Type B pancreatic cell (in vitro differentiated cells): ENCODE results near the gene DEPDC5. TPM values are rescaled to one million over a fixed set of nuclear protein-coding genes. Genes with fewer than 3 reads are reported as not detected.

Experiments used
- DNase-seq: peaks from one replicate; pipeline ENCODE4 v3.0.0; 2021; ENCODE audit warnings: mixed read lengths; ENCODE audit not compliant: unreplicated experiment; ENCODE audit errors: extremely low spot score
- H3K27ac Mint-ChIP-seq: 2 replicates; pipeline ENCODE4 v1.8.0; 2021; ENCODE audit warnings: mild to moderate bottlenecking, mixed read lengths
- H3K27me3 Mint-ChIP-seq: 2 replicates; pipeline ENCODE4 v1.8.0; 2021; ENCODE audit warnings: mixed read lengths
- H3K36me3 Mint-ChIP-seq: 2 replicates; pipeline ENCODE4 v1.8.0; 2021; ENCODE audit warnings: mixed read lengths
- H3K4me1 Mint-ChIP-seq: one replicate; pipeline ENCODE4 v1.8.0; 2021; ENCODE audit warnings: mixed read lengths; ENCODE audit not compliant: unreplicated experiment
- H3K4me3 Mint-ChIP-seq: 2 replicates; pipeline ENCODE4 v1.8.0; 2021; ENCODE audit warnings: mild to moderate bottlenecking, mixed read lengths
- H3K9me3 Mint-ChIP-seq: 2 replicates; pipeline ENCODE4 v1.8.0; 2021; ENCODE audit warnings: mixed read lengths
- total RNA-seq: library from RNA; stranded (reverse); gene quantifications from 2 replicates; pipeline ENCODE4 v1.2.1, GENCODE V29; 2021; ENCODE audit warnings: low replicate concordance
- TF ChIP-seq, protein P1 (sequence below): fragments of 200-600 bp; sonication (generic); conservative IDR thresholded peaks from 2 replicates; pipeline ENCODE4 v1.5.0; 2021; ENCODE audit warnings: antibody characterized with exemption, mild to moderate bottlenecking

DEPDC5 gene
- total RNA-seq, 1 donor from 2014 or later: 40.6 TPM

DNA sequence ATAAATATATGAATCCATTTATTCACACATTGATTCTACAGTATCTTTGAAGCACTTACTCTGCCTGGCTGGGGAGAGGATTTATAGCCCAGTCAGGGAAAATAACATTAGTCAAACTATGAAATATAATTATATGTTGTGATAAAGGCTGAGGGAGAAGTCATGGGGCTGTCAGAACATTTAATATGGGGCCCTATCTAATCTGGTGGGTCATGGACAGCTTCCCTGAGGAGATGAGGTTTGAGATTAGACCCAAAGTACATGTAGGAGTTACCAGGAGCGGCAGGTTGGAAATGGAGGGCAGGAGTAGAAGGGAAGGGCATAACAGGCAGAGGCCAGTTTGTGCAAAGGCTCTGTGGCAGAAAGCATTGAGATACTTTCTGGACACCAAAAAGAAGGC lies 86.2 kb downstream of the DEPDC5 start:
- Mint-ChIP-seq H3K9me3 (no peaks in the 10 kb centered on the region), H3K4me1 (no peaks in the 10 kb centered on the region), H3K27me3 (no peaks in the 10 kb centered on the region), H3K4me3 (no peak overlapping the region), H3K36me3 (peaks cover 28% of the 10 kb centered on the region), H3K27ac (no peak overlapping the region)
- TF ChIP-seq, protein P1, sequence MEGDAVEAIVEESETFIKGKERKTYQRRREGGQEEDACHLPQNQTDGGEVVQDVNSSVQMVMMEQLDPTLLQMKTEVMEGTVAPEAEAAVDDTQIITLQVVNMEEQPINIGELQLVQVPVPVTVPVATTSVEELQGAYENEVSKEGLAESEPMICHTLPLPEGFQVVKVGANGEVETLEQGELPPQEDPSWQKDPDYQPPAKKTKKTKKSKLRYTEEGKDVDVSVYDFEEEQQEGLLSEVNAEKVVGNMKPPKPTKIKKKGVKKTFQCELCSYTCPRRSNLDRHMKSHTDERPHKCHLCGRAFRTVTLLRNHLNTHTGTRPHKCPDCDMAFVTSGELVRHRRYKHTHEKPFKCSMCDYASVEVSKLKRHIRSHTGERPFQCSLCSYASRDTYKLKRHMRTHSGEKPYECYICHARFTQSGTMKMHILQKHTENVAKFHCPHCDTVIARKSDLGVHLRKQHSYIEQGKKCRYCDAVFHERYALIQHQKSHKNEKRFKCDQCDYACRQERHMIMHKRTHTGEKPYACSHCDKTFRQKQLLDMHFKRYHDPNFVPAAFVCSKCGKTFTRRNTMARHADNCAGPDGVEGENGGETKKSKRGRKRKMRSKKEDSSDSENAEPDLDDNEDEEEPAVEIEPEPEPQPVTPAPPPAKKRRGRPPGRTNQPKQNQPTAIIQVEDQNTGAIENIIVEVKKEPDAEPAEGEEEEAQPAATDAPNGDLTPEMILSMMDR: no peak
- no peak for DNase-seq

DNA sequence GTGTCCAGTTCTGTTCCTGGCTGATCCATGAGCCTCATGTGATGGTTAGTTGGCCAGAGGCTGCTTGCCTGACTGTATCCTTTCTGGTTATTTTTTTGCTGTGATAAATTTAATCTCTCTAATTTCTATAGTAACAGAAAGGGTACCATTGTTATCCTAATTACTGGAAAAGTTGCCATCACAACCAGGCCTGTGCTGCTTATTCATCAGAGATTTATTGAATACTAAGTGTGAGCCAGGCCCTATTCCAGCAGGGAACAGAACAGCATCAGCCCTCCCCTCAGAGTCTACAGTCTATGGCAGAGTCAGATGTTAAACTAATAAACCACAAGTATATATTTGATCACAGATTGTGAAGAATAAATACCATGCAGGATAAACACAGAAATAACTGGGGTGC lies 86.8 kb downstream of the DEPDC5 start:
- Mint-ChIP-seq H3K9me3 (no peaks in the 10 kb centered on the region), H3K27ac (no peak overlapping the region), H3K36me3 (peaks cover 28% of the 10 kb centered on the region), H3K4me1 (no peaks in the 10 kb centered on the region), H3K4me3 (no peak overlapping the region), H3K27me3 (no peaks in the 10 kb centered on the region)
- DNase-seq: no peak
- TF ChIP-seq, protein P1: no peak

DNA sequence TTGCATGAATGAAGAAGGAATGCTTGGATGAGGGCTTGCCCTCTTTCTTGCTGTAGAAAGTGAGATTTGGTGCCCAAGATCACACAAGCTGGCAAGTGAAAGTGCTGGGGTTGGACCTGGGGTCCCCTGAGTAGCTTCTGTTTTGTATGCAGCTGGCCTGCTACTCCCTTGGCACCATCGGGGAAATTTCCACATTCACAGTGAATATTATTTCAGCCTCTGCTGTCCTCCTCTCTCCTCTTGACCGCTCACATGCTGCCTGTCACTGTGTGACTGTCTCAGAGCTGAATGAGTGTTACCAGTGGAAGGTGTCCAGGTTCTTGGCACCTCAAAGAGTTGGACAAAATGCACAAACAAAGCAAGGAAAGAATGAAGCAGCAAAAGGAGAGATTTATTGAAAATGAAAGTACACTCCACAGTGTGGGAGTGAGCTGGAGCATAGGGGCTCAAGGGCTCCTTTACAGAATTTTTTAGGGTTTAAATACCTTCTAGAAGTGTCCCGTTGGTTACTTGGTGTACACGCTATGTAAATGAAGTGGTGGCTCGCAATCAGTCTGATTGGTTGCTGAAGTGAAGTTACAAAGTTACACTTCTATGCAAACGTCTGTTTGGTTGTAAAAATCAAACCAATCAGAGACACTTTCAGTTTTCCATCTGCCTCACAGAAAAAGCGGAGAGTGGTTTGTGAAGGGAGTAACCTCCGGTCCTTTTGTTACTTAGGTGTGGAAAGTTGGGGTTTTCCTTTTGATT lies 87.4 kb downstream of the DEPDC5 start:
- H3K36me3 Mint-ChIP-seq: peaks cover 33% of the 10 kb centered on the region
- no peak overlapping the region for H3K4me3 Mint-ChIP-seq
- no peaks in the 10 kb centered on the region for H3K4me1 Mint-ChIP-seq
- TF ChIP-seq, protein P1: no peak
- H3K27me3 Mint-ChIP-seq: no peaks in the 10 kb centered on the region
- H3K27ac Mint-ChIP-seq: no peak overlapping the region
- no peaks in the 10 kb centered on the region for H3K9me3 Mint-ChIP-seq
- DNase-seq: no peak

DNA sequence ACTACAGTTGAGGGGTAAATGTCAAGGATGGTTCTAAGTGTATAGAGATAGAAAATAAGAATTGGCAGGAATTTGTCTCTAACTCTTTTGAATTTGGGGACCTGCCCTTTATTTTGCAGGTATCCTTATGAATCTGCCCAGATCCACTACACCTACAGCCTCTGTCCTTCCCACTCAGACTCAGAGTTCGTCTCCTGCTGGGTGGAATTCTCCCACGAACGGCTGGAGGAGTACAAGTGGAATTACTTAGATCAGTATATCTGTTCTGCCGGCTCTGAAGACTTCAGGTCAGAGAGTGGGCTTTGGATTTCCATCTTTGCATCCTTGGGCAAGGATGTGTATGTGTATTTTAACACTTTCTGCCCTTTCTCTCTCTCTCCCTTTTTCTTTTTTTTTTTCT lies 89.7 kb downstream of the DEPDC5 start:
- no peak for DNase-seq
- H3K36me3 Mint-ChIP-seq: peaks cover 39% of the 10 kb centered on the region
- no peaks in the 10 kb centered on the region for H3K9me3 Mint-ChIP-seq
- H3K4me3 Mint-ChIP-seq: no peak overlapping the region
- no peaks in the 10 kb centered on the region for H3K4me1 Mint-ChIP-seq
- H3K27me3 Mint-ChIP-seq: no peaks in the 10 kb centered on the region
- no peak overlapping the region for H3K27ac Mint-ChIP-seq
- TF ChIP-seq, protein P1: no peak

DNA sequence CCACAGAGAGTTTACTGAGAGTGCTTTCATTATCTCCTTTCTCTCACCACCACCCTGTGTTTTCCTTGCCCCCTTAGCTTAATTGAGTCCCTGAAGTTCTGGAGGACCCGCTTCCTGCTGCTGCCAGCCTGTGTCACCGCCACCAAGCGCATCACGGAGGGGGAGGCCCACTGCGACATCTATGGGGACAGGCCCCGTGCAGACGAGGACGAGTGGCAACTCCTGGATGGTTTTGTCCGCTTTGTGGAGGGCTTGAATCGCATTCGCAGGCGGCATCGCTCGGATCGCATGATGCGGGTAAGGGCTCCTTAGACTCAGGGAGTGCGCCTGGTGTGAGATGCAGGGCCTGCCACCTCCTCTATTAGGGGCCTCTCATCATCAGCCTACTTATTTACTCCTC lies 91.1 kb downstream of the DEPDC5 start:
- H3K4me3 Mint-ChIP-seq: no peak overlapping the region
- DNase-seq: no peak
- H3K9me3 Mint-ChIP-seq: no peaks in the 10 kb centered on the region
- TF ChIP-seq, protein P1: no peak
- no peak overlapping the region for H3K27ac Mint-ChIP-seq
- no peaks in the 10 kb centered on the region for H3K4me1 Mint-ChIP-seq
- peaks cover 44% of the 10 kb centered on the region for H3K36me3 Mint-ChIP-seq
- H3K27me3 Mint-ChIP-seq: no peaks in the 10 kb centered on the region
